ENCODE measurements around the gene ARHGEF3.
"Not testable (repeated sequence)": the region's sequence is repeated elsewhere in the genome, so short reads cannot be mapped to it uniquely, and the experiment has no call there.

Gene ARHGEF3

DNA sequence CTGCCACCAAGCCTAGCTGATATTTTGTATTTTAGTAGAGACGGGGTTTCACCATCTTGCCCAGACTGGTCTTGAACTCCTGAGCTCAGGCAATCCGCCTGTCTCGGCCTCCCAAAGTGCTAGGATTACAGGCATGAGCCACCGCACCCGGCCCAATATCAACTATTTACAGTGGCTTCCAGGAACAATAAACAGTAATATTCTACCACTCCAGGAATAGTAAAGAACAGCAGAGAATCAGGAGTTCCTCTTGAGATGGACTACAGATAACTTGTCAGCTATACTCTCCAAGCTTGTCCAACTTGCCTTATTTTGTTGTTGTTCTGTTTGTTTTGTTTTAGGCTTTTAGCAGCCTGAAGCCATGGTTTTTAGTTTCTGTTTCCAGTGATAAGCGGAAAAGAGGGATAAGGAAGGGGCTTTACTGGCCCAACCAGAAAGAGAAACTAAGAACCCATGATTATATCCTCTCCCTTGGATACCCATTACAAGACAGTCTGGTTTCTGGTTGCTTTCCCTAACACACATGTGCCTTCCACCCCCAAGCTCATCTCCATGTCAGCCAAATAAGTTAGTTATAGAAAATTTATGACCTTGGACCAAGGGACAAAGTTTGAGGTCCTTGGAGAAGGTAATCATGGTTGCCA is 36.7 kb downstream of the ARHGEF3 start:
- DNase-seq, result peak in 1 of 2 experiments; percentile 14

DNA sequence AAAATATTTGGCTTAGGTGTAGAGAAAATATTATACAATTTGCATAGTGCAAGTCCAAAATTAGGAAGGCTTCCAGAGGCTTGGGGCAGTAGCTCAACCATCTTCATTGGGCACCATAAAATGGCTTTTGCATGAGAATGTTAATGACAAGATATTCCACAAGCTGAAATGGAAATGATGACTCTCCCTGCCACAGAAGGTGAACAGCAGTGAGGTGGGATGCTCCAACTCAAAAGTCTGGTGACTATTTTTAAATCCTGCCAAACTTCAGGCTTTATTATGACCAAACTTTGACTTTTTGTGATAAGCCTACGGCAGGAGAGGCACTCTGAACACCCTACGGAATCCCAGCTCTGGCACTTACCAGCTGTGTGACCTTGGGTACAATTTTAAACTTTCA is 37.6 kb downstream of the ARHGEF3 start:
- peak in 1 of 2 experiments; percentile 11 for DNase-seq

DNA sequence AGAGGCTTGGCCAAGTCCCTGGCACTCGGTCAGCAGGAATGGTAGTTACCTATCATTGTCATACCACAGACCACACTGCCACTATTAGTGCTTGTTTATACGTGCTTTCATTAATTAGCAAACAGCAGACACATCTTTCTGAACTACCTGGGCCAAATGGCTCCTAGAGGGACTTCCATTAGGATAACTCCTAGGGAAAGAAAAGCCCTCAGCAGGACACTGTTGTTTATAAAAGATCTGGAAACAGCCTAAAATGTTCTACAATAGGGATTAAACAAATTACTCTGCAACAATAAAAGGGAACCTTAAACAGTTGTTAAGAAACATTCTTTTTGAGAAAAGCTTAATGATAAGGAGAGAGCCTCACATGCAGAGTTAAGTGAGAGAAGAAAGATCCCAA is 38.5 kb downstream of the ARHGEF3 start:
- peak in 1 of 2 experiments; percentile 2 for DNase-seq

- DNase-seq, result peak in 1 of 2 experiments; percentile 2
These were observed 39.0 kb downstream of the ARHGEF3 start for GRCh38 chr3:56762718-56763117.

DNA sequence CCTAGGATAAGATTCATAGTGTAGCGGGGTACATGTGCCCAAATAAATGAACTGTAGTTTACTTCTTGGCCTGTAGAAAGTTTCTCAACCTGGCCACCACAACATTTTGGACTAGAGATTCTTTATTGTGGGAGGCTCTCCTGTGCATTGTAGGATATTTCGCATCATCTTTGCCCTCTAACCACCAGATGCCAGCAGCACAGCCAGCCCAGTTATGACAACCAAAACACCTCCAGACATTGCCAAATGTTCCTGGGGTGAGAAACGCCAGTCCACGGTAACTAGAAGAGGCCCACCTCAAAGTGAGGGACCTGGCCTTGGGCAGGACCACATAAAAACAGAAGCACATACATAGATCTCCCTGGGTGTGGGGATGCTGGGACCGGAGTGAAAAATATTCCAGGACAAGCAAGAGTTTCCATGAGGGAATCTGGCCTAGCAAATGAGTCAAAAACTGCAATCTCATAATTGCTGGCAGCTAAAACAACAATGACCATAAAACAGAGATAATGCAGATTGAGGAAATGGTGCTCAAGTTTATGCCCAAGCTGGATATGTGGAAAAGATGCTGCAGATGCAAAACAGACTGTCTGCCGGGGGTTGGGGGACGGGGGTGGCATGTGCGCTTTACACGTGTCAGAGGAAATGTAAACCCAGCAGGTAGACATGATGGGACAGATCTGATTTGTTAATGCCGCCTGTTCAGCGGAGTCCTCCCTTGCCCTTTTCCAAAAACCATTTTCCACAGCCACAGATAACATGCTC is 39.7 kb downstream of the ARHGEF3 start:
- peak in 1 of 2 experiments; percentile 13 for DNase-seq

GRCh38 chr3:56761023-56761422 is 40.7 kb downstream of the ARHGEF3 start:
- no peak for DNase-seq

- DNase-seq, result no peak
These were observed 42.2 kb downstream of the ARHGEF3 start for GRCh38 chr3:56759532-56759931.

DNA sequence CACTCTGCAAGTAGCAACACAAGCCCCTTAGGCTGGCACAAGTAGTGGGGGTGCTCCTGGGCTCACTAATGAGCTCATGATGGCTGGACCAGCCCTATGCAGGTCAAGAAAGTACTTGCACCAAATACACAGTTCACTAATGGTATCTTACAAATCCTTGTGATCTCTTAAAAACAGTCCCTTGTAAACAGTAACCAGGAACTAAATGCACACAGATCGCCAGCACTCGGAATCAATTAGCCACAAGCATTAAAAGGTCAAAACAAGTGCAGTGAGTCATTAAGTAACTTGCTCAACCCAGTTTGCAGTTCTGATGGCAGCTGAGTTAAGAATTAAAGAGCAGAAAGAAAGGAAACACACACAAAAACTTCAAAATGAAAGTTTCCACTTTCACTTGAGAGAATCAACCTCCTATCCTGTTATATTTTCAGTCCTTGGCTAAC is 43.2 kb downstream of the ARHGEF3 start:
- peak; percentile 43 to 47 for DNase-seq

DNA sequence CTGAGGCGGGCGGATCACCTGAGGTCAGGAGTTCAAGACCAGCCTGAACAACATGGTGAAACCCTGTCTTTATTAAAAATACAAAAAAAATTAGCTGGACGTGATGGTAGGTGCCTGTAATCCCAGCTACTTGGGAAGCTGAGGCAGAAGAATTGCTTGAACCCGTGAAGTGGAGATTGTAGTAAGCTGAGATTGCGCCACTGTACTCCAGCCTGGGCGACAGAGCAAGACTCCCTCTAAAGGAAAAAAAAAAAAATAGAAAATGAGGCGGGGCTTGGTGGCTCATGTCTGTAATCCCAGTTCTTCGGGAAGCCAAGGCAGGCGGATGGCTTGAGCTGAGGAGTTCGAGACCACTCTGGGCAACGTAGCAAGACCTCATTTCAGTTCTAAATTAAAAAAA is 43.7 kb downstream of the ARHGEF3 start:
- not testable (repeated sequence) for DNase-seq

DNA sequence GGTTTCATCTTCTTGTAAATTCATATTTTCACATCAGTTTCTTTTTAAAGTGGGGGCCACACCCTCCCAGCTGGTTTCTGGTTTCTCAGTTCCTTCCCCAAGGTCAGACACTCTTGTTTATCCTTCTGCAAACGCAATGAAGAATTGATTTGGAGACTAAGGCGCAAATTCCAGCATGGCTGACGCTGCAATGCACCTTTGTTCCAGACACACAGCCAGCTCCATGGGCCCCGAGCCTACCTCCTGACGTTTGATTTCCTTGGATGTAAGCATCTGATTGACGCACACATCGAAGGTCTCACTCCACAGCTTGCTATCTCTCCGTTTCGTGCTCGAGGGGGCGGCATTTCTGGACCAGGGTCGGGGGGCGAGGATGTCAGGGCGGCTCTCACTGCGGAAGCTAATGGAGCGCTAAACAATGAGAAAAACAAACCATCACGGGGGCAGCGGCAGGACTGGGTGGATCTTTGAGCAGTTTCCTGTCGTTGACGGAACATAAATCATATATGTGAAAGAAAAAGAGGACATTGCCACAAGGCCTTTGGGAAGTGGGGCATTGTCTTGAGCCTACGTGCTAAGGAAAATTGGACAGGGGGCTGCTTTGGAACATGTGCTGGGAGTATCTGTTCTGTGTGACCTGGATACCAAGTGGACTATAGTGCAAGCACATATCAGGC is 46.9 kb downstream of the ARHGEF3 start:
- DNase-seq, result peak; percentile 45 to 46

GRCh38 chr3:56753206-56753820 is 48.4 kb downstream of the ARHGEF3 start:
- peak in 1 of 2 experiments; percentile 40 for DNase-seq

DNA sequence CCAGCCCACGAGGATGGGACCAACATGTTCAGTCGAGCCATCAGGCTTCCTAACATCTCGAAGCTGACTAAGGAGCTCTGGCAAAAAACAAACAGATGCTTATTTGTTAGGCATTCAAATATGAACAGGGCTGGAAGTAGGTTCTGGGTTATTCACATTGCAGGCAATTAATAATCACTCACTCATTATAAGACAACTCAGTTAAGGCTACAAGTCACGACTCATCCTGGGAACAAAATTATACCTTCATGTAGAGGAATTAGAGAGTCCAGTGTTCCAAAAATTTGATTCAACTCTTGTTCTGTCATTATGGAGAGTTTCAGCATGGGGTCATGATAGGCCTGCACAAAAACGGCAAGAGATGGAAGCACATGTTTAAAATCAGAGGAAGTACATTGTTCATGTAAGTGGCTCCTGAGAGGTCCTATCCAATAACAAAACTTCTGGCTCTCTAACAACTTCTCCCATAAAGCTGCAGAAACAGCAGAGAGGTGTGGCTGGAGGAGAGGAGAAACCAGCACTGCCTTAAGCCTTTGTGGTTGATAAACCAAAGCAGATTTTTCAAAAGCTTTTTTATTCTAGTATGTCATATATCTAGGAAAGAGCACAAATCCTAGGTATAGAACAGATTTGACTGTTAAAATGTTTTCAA is 50.6 kb downstream of the ARHGEF3 start:
- DNase-seq, result no peak

- DNase-seq, result no peak
These were observed 53.0 kb downstream of the ARHGEF3 start for GRCh38 chr3:56748663-56749231.

DNA sequence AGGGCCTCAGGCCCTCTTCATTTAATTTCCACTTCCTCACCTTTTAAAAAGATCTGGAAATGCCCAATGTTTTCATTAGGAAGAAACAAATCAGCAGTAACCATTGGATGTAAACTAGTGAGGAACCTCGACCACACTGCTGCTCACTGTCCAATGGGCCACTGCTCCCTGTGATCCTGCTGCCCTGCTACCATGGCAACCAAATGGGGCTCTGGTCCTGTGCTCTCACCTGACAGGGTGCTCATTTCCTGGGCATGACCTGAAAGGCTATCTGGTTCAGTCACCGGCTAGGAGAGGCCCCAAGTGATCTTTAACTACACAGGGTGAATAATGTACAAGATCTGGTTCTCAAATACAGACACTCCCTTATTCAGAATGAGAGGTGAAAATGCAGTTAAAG is 54.6 kb downstream of the ARHGEF3 start:
- DNase-seq, result no peak

DNA sequence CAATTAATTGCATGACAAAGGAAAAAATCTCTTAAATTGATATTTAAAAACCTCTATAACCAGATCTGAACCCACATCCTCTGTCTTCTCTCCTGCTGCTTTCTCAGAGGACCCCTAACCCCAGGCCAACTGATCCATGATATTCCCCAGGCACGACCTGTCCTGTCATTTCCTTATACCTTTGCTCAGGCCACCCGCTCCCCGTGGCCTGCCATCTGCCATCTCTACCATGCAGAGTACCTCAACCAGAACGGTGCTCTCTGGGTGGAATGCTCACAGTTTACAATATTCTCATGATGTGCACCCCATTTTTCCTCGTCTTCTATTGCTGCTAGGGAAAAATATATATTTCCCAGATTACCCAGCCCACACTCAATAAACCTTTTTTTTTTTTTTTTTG is 57.7 kb downstream of the ARHGEF3 start:
- DNase-seq, result no peak

GRCh38 chr3:56742887-56743286 is 58.9 kb downstream of the ARHGEF3 start:
- no peak for DNase-seq

DNA sequence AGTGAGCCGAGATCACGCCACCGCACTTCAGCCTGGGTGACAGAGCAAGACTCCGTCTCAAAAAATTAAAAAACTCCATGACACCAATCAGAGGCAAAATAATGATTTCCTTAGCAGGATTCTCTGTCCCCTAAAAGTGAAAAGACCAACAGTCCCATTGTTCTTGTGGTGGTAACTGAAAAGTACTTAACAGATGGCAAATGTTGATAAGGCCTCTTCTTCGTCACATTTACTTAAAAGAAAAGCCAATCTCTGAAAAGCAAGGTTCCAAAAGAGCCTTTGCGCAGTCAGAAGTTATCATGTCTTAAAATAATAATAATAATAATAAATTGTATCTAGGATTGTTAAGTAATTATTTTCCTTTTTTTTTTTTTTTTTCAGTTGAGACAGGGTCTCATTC is 62.7 kb downstream of the ARHGEF3 start:
- DNase-seq, result no peak

- DNase-seq, result no peak
These were observed 64.7 kb downstream of the ARHGEF3 start for GRCh38 chr3:56737006-56737405.

- DNase-seq, result no peak
These were observed 69.6 kb downstream of the ARHGEF3 start for GRCh38 chr3:56732109-56732508.

DNA sequence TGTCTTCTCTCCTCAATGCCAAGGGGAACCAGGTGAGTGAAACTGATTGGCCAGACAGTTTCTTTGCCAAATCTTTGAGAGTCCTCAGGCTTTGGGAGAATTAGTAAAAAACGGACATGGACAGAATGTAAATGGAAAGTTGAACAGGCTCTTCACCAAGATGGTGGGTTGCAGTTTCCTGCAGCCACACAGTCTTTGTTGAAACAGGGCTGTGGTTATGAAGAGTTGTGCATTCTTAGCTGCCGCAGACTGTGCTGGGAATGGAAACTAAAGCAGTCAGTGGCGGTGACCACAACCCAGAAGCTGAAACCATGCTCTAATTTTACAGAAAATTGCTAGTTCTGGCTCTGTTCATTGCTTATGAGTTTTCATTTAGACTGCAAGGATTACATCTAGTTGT is 76.6 kb downstream of the ARHGEF3 start:
- DNase-seq, result peak; percentile 67 to 75

DNA sequence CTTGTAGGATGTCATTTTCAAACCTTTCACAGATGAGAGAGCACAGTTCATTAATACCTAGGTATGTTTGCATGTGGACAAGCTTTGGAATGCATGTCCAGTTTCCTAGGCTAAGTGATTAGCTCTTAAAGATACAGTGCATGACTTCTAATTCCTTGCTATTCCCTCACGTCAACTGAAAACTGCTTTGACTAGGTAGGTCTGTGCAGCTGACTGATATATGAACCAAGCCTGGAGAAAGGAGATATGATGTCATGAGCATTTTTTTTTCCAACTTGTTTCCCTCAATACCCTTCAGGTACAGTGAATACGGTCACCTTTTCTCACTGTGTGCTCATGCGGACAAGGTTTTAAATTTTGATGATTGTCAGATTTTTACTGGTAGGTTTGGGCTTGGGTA is 77.1 kb downstream of the ARHGEF3 start:
- no peak for DNase-seq

- DNase-seq, result no peak
These were observed 80.9 kb downstream of the ARHGEF3 start for GRCh38 chr3:56720849-56721248.

Data from activated T-cell treated with anti-CD3 and anti-CD28 coated beads, Interleukin-2, amount 50 U/mL, for 48 hours (primary cell).